AG04449 (cell line): ENCODE measurements around the gene GXYLT2.

ENCODE experiments used
- CTCF ChIA-PET: fragments of 350-600 bp; formaldehyde crosslinking; extraction: SDS; loops from one replicate; lab custom pipeline; 2021; ENCODE audit warnings: antibody characterized with exemption; lab: Yijun Ruan, JAX
- POLR2A ChIA-PET: fragments of 400-600, 350-600 bp; formaldehyde crosslinking; extraction: SDS; loops from one replicate; lab custom pipeline; 2020; ENCODE audit warnings: antibody characterized with exemption, inconsistent platforms; lab: Yijun Ruan, JAX
- DNase-seq: peaks from one replicate; pipeline ENCODE4 v3.0.0-alpha.2; 2010; ENCODE audit warnings: low read depth, low spot score
- H3K4me3 ChIP-seq: 2 replicates; pipeline ENCODE4 v1.5.1; 2011; ENCODE audit warnings: low read depth, mild to moderate bottlenecking, control low read depth, low read length
- TF ChIP-seq, protein P1 (sequence below): IDR thresholded peaks from one replicate; pipeline ENCODE4 v1.5.1; 2011; ENCODE audit warnings: mild to moderate bottlenecking, moderate library complexity, low read length, control low read depth, inconsistent platforms; ENCODE audit not compliant: insufficient read depth; ENCODE audit errors: missing control alignments

GXYLT2 gene

DNA sequence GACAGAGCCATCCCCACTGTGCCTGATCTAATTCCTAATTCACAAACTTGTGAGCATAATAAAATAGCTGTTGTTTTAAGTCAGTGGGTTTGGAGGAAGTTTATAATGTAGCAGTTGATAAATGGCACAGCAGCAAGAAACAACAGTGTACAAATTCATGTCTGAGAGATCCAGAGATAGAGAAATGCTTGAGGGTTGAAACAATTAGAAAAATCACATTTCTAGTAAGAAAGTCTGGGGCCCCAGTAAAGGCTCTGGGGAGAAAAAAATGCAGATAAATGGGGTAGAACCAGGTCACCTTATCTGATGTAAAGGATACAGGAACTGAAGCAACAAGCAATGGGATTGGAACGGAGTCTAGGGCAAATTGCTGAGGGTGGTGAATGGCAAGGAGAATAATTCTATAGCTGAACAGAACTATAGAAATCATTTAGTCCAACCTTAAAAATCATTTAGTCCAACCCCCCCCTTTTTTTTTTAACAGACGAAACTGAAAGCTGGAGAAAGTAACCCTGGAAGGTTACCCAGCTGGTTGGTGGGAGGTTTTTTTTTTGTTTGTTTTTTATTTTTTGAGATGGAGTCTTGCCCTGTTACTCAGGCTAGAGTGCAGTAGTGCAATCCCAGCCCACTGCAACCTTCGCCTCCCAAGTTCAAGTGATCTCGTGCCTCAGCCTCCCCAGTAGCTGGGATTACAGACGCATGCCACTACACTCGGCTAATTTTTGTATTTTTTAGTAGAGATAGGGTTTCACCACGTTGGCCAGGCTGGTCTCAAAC, 25.3 kb upstream of the GXYLT2 start:
- ChIA-PET CTCF (interaction anchor here (1.3 to 7.1 kb wide), 2 partner anchors 12 to 224 kb away, joined by 4 to 51 read pairs; partner anchors contain the start of gene SHQ1), POLR2A (no interaction called here)
- TF ChIP-seq, protein P1, sequence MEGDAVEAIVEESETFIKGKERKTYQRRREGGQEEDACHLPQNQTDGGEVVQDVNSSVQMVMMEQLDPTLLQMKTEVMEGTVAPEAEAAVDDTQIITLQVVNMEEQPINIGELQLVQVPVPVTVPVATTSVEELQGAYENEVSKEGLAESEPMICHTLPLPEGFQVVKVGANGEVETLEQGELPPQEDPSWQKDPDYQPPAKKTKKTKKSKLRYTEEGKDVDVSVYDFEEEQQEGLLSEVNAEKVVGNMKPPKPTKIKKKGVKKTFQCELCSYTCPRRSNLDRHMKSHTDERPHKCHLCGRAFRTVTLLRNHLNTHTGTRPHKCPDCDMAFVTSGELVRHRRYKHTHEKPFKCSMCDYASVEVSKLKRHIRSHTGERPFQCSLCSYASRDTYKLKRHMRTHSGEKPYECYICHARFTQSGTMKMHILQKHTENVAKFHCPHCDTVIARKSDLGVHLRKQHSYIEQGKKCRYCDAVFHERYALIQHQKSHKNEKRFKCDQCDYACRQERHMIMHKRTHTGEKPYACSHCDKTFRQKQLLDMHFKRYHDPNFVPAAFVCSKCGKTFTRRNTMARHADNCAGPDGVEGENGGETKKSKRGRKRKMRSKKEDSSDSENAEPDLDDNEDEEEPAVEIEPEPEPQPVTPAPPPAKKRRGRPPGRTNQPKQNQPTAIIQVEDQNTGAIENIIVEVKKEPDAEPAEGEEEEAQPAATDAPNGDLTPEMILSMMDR = no peak
- H3K4me3 ChIP-seq = no peak overlapping the region
- DNase-seq = no peak

DNA sequence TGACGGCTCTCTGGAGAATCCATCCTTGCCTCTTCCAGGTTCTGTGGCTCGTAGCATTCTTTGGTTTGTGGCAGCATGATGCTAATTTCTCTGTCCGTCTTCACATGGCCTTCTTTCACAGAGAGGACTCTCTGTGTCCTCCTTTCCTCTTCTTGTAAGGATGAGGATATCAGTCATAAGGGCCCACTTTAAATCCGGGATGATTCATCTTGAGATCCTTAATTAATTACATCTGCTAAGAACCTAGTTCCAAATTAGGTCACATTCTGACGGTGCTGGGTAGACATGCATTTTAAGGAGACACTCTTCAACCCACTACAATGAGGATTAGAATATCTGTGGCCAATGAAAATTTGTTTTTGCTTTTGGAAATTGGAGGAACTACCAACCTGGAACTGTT, 15.7 kb upstream of the GXYLT2 start:
- ChIA-PET CTCF (interaction anchor here (1.4 kb wide), 1 partner anchor 16 kb away, joined by 3 read pairs; the partner anchor contains the start of gene GXYLT2), POLR2A (no interaction called here)
- TF ChIP-seq, protein P1 = no peak
- H3K4me3 ChIP-seq = no peak overlapping the region
- peak; percentile 51 for DNase-seq

DNA sequence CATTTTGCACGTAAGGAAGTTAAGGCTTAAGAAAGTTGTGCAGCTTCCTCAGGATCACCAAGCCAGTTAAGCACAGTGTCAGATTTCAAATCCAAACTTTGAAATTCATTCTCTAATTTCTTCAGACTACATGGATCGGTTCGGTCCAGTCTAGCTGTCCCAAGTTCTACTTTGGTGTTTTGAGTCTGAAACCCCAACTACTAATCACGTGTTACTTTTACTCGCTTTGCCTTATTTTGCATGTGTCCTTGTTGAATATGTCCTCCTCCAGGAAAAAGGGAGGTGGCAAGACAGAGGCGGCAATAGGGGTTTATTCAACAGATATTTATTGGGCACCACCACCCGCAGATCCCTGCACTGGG, 522 bp upstream of the GXYLT2 start:
- peak overlapping the region; percentile 67 for H3K4me3 ChIP-seq
- ChIA-PET CTCF (interaction anchor here (1.0 to 3.6 kb wide), 9 partner anchors 8 to 1012 kb away, joined by 3 to 21 read pairs (median 3); no protein-coding TSS in a partner anchor), POLR2A (no interaction called here)
- DNase-seq = no peak
- TF ChIP-seq, protein P1 = no peak

DNA sequence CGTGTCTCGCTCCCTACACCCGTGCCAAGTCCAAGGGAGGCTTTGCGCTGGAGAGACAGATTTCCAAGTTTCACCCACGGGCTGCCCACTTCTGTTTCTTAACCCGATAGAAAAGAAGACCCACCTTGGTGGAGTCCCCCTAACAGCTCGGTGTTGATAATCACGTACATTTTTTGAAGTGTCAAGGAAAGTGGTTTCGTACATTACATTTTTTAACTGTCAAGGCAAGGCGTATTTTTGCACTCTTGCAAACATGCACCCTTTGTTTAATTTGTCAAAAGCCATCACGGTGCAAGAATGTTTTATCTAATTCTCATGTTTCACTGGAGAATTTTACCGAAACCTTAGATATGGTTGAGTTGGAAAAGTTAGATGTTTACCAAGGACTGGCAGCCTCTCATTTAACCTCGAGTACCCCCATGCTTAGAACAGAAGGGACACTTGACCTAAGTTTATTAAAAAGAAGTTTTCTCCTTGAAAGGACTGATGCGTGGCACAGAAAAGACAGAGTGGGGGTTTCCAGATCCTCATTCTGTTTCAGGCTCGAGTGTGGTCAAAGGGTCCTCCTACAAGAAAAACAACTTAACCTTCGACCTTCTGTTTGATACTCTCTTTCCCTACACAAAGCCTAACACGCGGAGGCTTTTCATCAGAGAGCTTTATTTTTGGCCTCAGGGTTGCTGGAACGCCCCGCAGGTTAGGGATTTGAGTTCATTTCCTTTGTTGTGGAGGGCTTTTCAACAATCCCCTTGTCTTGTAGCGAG, 882 bp downstream of the GXYLT2 start:
- H3K4me3 ChIP-seq = peak overlapping the region; percentile 67
- ChIA-PET CTCF (interaction anchor here (0.8 to 3.6 kb wide), 7 partner anchors 9 to 198 kb away, joined by 3 to 21 read pairs (median 3); no protein-coding TSS in a partner anchor), POLR2A (interaction anchor here (0.6 kb wide), 1 partner anchor 23 kb away, joined by 3 read pairs; no protein-coding TSS in a partner anchor)
- TF ChIP-seq, protein P1 = no peak
- DNase-seq = no peak

DNA sequence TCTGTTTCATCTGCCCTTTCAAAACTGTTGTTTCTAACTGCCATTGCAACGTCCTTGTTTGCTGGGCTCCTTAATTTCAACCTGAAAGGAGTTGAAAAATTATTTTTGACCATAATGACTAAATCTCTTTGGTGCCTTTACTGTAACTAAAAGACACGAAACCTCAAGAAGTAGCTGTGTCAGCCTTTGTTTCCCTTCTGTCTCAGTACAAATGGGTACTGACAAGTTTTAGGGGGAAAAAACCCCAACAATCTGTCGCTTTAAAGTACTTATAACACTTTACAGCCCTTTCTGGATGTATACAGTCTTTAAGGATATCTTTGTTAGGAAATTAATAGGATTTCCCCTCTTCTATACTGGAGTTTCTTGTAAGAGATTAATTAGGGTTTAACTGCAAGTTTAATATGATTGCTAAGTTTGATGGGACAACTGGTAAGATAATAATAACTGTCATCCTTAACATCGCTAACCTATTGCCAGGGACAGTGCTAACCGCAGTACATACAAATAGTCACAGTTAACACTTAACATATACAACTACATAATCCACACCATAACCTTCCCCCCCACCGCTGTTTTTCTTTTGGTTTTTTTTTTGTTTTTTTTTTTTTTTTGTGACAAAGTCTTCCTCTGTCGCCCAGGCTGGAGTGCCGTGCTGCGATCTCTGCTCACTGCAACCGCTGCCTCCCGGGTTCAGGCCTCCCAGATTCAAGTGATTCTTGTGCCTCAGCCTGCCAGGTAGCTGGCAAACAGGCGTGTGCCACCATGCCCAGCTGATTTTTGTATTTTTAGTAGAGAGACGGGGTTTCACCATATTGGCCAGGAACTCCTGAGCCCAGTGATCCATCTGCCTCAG, 1.7 kb downstream of the GXYLT2 start:
- DNase-seq = no peak
- POLR2A ChIA-PET = no interaction called here
- TF ChIP-seq, protein P1 = no peak
- CTCF ChIA-PET = interaction anchor here (1.1 to 3.6 kb wide), 3 partner anchors 8 to 39 kb away, joined by 5 to 21 read pairs (median 16); no protein-coding TSS in a partner anchor
- H3K4me3 ChIP-seq = peak overlapping the region; percentile 67
